ENCODE data around the gene TMCO4.

TMCO4 gene

GRCh38 chr1:19715334-19716203 is 84.1 kb downstream of the TMCO4 start:
- DNase-seq (ENCODE audit: low spot score): peak; percentile 65

GRCh38 chr1:19712928-19713327 is 86.8 kb downstream of the TMCO4 start:
- DNase-seq (ENCODE audit: low spot score): no peak

GRCh38 chr1:19710825-19711611 is 88.7 kb downstream of the TMCO4 start:
- no peak for DNase-seq (ENCODE audit: low spot score)

- no peak for DNase-seq (ENCODE audit: low spot score)
Measured at GRCh38 chr1:19709260-19709793, 90.4 kb downstream of the TMCO4 start.

- no peak for DNase-seq (ENCODE audit: low spot score)
Measured at GRCh38 chr1:19708567-19709110, 91.1 kb downstream of the TMCO4 start.

GRCh38 chr1:19706136-19706535 is 93.6 kb downstream of the TMCO4 start:
- no peak for DNase-seq (ENCODE audit: low spot score)

- DNase-seq (ENCODE audit: low spot score): no peak
Measured at GRCh38 chr1:19705464-19705863, 94.3 kb downstream of the TMCO4 start.

GRCh38 chr1:19704247-19705113 is 95.2 kb downstream of the TMCO4 start:
- DNase-seq (ENCODE audit: low spot score): peak; percentile 37

GRCh38 chr1:19703280-19703679 is 96.4 kb downstream of the TMCO4 start:
- DNase-seq (ENCODE audit: low spot score): no peak

- DNase-seq (ENCODE audit: low spot score): no peak
Measured at GRCh38 chr1:19700079-19700777, 99.5 kb downstream of the TMCO4 start.

- no peak for DNase-seq (ENCODE audit: low spot score)
Measured at GRCh38 chr1:19698181-19698580, 101.5 kb downstream of the TMCO4 start.

GRCh38 chr1:19696820-19697219 is 102.9 kb downstream of the TMCO4 start:
- DNase-seq (ENCODE audit: low spot score): no peak

- no peak for DNase-seq (ENCODE audit: low spot score)
Measured at GRCh38 chr1:19695772-19696171, 103.9 kb downstream of the TMCO4 start.

GRCh38 chr1:19694298-19694697 is 105.4 kb downstream of the TMCO4 start:
- no peak for DNase-seq (ENCODE audit: low spot score)

- DNase-seq (ENCODE audit: low spot score): no peak
Measured at GRCh38 chr1:19690342-19690741, 109.4 kb downstream of the TMCO4 start.

GRCh38 chr1:19689856-19690255 is 109.9 kb downstream of the TMCO4 start:
- DNase-seq (ENCODE audit: low spot score): no peak

- DNase-seq (ENCODE audit: low spot score): no peak
Measured at GRCh38 chr1:19689085-19689757, 110.5 kb downstream of the TMCO4 start.

- no peak for DNase-seq (ENCODE audit: low spot score)
Measured at GRCh38 chr1:19688041-19688842, 111.5 kb downstream of the TMCO4 start.

- DNase-seq (ENCODE audit: low spot score): no peak
Measured at GRCh38 chr1:19687414-19687813, 112.3 kb downstream of the TMCO4 start.

- DNase-seq (ENCODE audit: low spot score): no peak
Measured at GRCh38 chr1:19685994-19686393, 113.7 kb downstream of the TMCO4 start.

Measured in globus pallidus (tissue), 1 donor.